Measurements from ENCODE around the gene CRTC1.
A peak's percentile ranks its signal among the peaks of the same experiment; 100 is the strongest.

CRTC1 gene

GRCh38 chr19:18682807-18683108, 722 bp upstream of the CRTC1 start:
- in situ Hi-C loops (cut with HindIII; ENCODE audit: low sequenced_read_pairs), result no loop called here
- no peak for DNase-seq (ENCODE audit: low read depth, low spot score)
- peak overlapping the region; percentile 55 for H3K4me3 ChIP-seq (ENCODE audit: low read depth, low read length)
- no peak for TF ChIP-seq CTCF (IDR thresholded peaks at IDR 0.05; ENCODE audit: low read depth, low read length)

- no peak for DNase-seq (ENCODE audit: low read depth, low spot score)
- TF ChIP-seq CTCF (IDR thresholded peaks at IDR 0.05; ENCODE audit: low read depth, low read length), result no peak
- peak overlapping the region; percentile 60 for H3K4me3 ChIP-seq (ENCODE audit: low read depth, low read length)
- in situ Hi-C loops (cut with HindIII; ENCODE audit: low sequenced_read_pairs), result no loop called here
Observed at GRCh38 chr19:18683958-18684641, 620 bp downstream of the CRTC1 start.

- DNase-seq (ENCODE audit: low read depth, low spot score), result no peak
- no peak for TF ChIP-seq CTCF (IDR thresholded peaks at IDR 0.05; ENCODE audit: low read depth, low read length)
- H3K4me3 ChIP-seq (ENCODE audit: low read depth, low read length), result no peak overlapping the region
- in situ Hi-C loops (cut with HindIII; ENCODE audit: low sequenced_read_pairs), result no loop called here
Observed at GRCh38 chr19:18684642-18684993, 1.1 kb downstream of the CRTC1 start.

GRCh38 chr19:18685597-18686190, 2.2 kb downstream of the CRTC1 start:
- no peak for DNase-seq (ENCODE audit: low read depth, low spot score)
- in situ Hi-C loops (cut with HindIII; ENCODE audit: low sequenced_read_pairs), result no loop called here
- no peak overlapping the region for H3K4me3 ChIP-seq (ENCODE audit: low read depth, low read length)
- no peak for TF ChIP-seq CTCF (IDR thresholded peaks at IDR 0.05; ENCODE audit: low read depth, low read length)

- no peak for DNase-seq (ENCODE audit: low read depth, low spot score)
- H3K4me3 ChIP-seq (ENCODE audit: low read depth, low read length), result no peak overlapping the region
- no peak for TF ChIP-seq CTCF (IDR thresholded peaks at IDR 0.05; ENCODE audit: low read depth, low read length)
- in situ Hi-C loops (cut with HindIII; ENCODE audit: low sequenced_read_pairs), result no loop called here
Observed at GRCh38 chr19:18687740-18688465, 4.4 kb downstream of the CRTC1 start.

- in situ Hi-C loops (cut with HindIII; ENCODE audit: low sequenced_read_pairs), result no loop called here
- no peak for DNase-seq (ENCODE audit: low read depth, low spot score)
- no peak for TF ChIP-seq CTCF (IDR thresholded peaks at IDR 0.05; ENCODE audit: low read depth, low read length)
- H3K4me3 ChIP-seq (ENCODE audit: low read depth, low read length), result no peak overlapping the region
Observed at GRCh38 chr19:18696023-18696422, 12.5 kb downstream of the CRTC1 start.

Measured in astrocyte of the spinal cord (primary cell).